Activated T-helper 1 cell treated with Interleukin-2 at 50 U/mL for 16 hours (primary cell): ENCODE measurements around the gene KLK5.
"Not testable (repeated sequence)": the region's sequence is repeated elsewhere in the genome, so short reads cannot be mapped to it uniquely, and the experiment has no call there.

Source experiments
- DNase-seq: peaks from one replicate; pipeline ENCODE4 v3.0.0-alpha.2; 2020; ENCODE audit warnings: low read depth

The KLK5 gene

GRCh38 chr19:50952910-50953309, at the start of gene KLK5:
Gene KLK5, minus strand, starts transcription at chr19:50953038. Its CDS starts 381 bp downstream, at chr19:50952657.
- no peak for DNase-seq

GRCh38 chr19:51002089-51002532, 49.3 kb upstream of the KLK5 start:
- no peak for DNase-seq

- DNase-seq: no peak
These were observed 48.7 kb upstream of the KLK5 start, which contains the start of gene KLK8 for GRCh38 chr19:51001515-51001914. Gene KLK8, minus strand, starts transcription at chr19:51001604. Its CDS starts 437 bp downstream, at chr19:51001167.

- no peak for DNase-seq
These were observed 48.1 kb upstream of the KLK5 start for GRCh38 chr19:51000981-51001380.

- DNase-seq: no peak
These were observed 47.6 kb upstream of the KLK5 start for GRCh38 chr19:51000426-51000825.

GRCh38 chr19:50998686-50999085, 45.8 kb upstream of the KLK5 start:
- DNase-seq: no peak

GRCh38 chr19:50998061-50998460, 45.2 kb upstream of the KLK5 start:
- DNase-seq: no peak

GRCh38 chr19:50994129-50994528, 41.3 kb upstream of the KLK5 start:
- DNase-seq: no peak

- DNase-seq: no peak
These were observed 39.8 kb upstream of the KLK5 start for GRCh38 chr19:50992666-50993035.

GRCh38 chr19:50984416-50984815, 31.6 kb upstream of the KLK5 start:
- DNase-seq: not testable (repeated sequence)

GRCh38 chr19:50983625-50984292, 30.9 kb upstream of the KLK5 start, which contains the start of gene KLK7:
Gene KLK7, minus strand, starts transcription at chr19:50983917. Its CDS starts 1,518 bp downstream, at chr19:50982399.
- no peak for DNase-seq

GRCh38 chr19:50982186-50982585, 29.3 kb upstream of the KLK5 start:
- DNase-seq: no peak

- no peak for DNase-seq
These were observed 28.8 kb upstream of the KLK5 start for GRCh38 chr19:50981587-50982146.

GRCh38 chr19:50980208-50980607, 27.4 kb upstream of the KLK5 start:
- no peak for DNase-seq

- DNase-seq: no peak
These were observed 26.9 kb upstream of the KLK5 start for GRCh38 chr19:50979758-50980157.

- no peak for DNase-seq
These were observed 26.0 kb upstream of the KLK5 start for GRCh38 chr19:50978772-50979390.

GRCh38 chr19:50977626-50978025, 24.8 kb upstream of the KLK5 start:
- no peak for DNase-seq

GRCh38 chr19:50975766-50976165, 22.9 kb upstream of the KLK5 start:
- DNase-seq: no peak

GRCh38 chr19:50974702-50975556, 22.1 kb upstream of the KLK5 start:
- DNase-seq: no peak

GRCh38 chr19:50972795-50973376, 20.0 kb upstream of the KLK5 start:
- DNase-seq: no peak

- not testable (repeated sequence) for DNase-seq
These were observed 17.0 kb upstream of the KLK5 start for GRCh38 chr19:50969810-50970209.

GRCh38 chr19:50969413-50969760, 16.5 kb upstream of the KLK5 start, which contains the start of gene KLK6:
Gene KLK6, minus strand, starts transcription at chr19:50969591. Its CDS starts 1,487 bp downstream, at chr19:50968104.
- DNase-seq: no peak
